WERI-Rb-1 (cell line): ENCODE measurements around the gene BLACAT1.
"Not testable (repeated sequence)": the region's sequence is repeated elsewhere in the genome, so short reads cannot be mapped to it uniquely, and the experiment has no call there.

Experiments used
- DNase-seq: peaks from one replicate; pipeline ENCODE4 v3.0.0-alpha.2; 2020
- H3K27ac ChIP-seq: fragments of 250-450 bp; sonication (Bioruptor Pico); 2 replicates; pipeline ENCODE4 v1.5.1; 2020; ENCODE audit warnings: mild to moderate bottlenecking, moderate library complexity
- H3K27me3 ChIP-seq: fragments of 250-450 bp; sonication (Bioruptor Pico); 2 replicates; pipeline ENCODE4 v1.5.1; 2021; ENCODE audit warnings: mild to moderate bottlenecking, low read depth, moderate library complexity; ENCODE audit not compliant: insufficient read depth, severe bottlenecking
- H3K36me3 ChIP-seq: fragments of 250-450 bp; sonication (Bioruptor Pico); 2 replicates; pipeline ENCODE4 v1.5.1; 2020; ENCODE audit warnings: mild to moderate bottlenecking, moderate library complexity
- H3K4me3 ChIP-seq: 2 replicates; pipeline ENCODE4 v1.5.1; 2011; ENCODE audit warnings: low read depth, mild to moderate bottlenecking, control low read depth, low read length
- H3K9me3 ChIP-seq: fragments of 250-450 bp; sonication (Bioruptor Pico); 2 replicates; pipeline ENCODE4 v1.5.1; 2021; ENCODE audit warnings: mild to moderate bottlenecking, moderate library complexity; ENCODE audit not compliant: severe bottlenecking
- TF ChIP-seq, protein P1 (sequence below): IDR thresholded peaks from 2 replicates; pipeline ENCODE4 v1.5.1; 2011; ENCODE audit warnings: low read depth, mild to moderate bottlenecking, control low read depth, inconsistent platforms, low read length

The BLACAT1 gene

DNA sequence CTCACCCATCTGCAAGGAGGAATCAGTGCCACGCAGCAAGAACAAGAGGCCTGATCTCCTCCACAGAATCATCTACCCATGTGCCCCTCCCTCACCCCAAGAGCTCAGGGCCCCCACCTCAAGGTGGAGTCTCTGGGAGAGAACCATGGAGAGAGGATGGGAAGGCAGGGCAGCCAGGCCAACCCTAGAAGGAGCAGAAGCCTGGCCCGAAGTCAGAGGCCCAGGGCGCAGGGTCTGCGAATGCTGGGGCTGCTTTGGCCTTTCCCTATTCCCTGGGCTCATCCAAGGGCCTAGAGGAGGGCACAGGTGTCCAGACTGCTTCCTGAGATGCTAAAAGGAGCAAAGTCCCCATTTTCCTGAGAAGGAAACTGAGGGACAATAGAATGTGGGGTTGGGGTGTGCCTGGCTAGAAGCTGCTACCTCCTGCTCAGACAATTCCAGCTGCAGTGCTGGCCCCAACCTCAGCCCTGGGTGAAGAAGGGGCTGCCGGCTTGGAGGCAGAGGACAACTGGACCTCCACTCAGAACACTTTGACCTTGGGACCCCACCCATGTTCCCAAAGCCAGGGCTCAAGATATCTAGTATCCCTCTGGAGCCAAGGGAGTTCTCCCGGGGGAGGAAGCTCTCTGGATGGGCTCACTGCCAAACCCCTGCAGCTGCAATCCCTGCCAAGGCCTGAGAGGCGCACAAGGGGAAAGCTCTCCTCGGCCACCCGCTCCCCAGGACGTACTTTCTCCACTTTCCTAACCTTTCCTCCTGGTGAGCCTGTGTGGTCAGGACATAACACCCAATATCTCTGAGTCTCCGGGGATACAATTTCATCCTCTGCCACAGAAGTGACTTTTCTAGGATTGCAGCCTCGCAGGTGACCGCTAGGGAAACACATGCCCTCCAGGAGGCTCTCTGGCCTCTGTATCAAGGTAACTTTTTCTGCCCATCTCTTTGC lies 17.4 kb downstream of the BLACAT1 start:
- Histone ChIP-seq H3K27me3 (peaks cover 8% of the 10 kb centered on the region), H3K9me3 (no peaks in the 10 kb centered on the region), H3K27ac (no peak overlapping the region), H3K4me3 (no peak overlapping the region), H3K36me3 (no peaks in the 10 kb centered on the region)
- TF ChIP-seq, protein P1, sequence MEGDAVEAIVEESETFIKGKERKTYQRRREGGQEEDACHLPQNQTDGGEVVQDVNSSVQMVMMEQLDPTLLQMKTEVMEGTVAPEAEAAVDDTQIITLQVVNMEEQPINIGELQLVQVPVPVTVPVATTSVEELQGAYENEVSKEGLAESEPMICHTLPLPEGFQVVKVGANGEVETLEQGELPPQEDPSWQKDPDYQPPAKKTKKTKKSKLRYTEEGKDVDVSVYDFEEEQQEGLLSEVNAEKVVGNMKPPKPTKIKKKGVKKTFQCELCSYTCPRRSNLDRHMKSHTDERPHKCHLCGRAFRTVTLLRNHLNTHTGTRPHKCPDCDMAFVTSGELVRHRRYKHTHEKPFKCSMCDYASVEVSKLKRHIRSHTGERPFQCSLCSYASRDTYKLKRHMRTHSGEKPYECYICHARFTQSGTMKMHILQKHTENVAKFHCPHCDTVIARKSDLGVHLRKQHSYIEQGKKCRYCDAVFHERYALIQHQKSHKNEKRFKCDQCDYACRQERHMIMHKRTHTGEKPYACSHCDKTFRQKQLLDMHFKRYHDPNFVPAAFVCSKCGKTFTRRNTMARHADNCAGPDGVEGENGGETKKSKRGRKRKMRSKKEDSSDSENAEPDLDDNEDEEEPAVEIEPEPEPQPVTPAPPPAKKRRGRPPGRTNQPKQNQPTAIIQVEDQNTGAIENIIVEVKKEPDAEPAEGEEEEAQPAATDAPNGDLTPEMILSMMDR: peak; percentile 89
- DNase-seq: peak; percentile 89

DNA sequence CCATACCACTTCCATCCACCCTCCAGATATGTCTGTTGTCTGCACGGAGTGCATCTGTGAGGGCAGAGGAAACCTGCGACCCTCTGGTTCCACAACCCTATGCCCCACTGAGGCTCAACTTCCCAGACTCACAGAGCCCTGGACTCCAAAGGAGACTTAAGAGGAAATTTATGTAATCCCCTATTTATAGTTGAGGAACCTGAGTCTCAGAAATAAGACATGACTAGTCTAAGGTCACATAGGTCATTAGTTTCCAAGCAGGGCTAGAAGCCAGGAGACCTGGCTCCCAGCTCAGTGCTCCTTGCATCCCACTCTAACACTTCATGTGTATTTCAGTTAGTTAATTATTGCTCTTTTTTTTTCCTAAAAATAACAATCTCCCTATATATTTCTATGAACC lies 18.3 kb downstream of the BLACAT1 start:
- no peak overlapping the region for H3K4me3 ChIP-seq
- no peaks in the 10 kb centered on the region for H3K9me3 ChIP-seq
- H3K36me3 ChIP-seq: no peaks in the 10 kb centered on the region
- TF ChIP-seq, protein P1: no peak
- H3K27me3 ChIP-seq: peaks cover 8% of the 10 kb centered on the region
- no peak for DNase-seq
- H3K27ac ChIP-seq: no peak overlapping the region

DNA sequence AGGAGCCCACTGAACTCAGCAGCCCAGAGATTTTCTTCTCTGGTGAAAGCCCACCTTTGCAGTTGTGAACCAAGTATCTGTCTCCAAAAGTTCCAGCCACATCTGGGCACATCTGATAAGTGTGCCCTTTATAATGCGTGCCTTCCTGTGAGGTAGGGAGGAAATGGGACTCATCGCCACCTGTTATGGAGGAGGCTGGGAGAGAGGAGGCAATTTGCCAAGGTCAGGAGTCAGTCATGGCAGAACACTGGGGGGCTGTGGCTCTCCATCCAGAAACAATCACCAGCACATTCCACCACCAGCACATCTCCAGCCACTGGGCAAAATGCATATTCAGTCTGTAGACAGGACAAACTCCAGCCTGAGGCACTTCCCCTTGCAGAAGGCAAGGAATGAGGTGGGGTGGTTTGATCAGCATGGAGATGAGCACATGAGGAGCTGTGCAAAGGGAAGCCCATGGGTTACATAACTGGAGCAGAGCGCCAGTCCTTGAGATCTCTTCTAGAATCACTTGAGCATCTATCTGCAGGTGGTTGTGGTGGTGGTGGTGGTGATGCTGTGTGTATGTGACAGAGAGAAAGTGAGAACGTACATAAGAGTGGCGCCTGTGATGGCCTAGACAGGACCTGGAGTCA lies 19.0 kb downstream of the BLACAT1 start:
- H3K36me3 ChIP-seq: no peaks in the 10 kb centered on the region
- no peak overlapping the region for H3K27ac ChIP-seq
- TF ChIP-seq, protein P1: no peak
- H3K9me3 ChIP-seq: no peaks in the 10 kb centered on the region
- H3K27me3 ChIP-seq: peaks cover 8% of the 10 kb centered on the region
- no peak overlapping the region for H3K4me3 ChIP-seq
- DNase-seq: no peak

DNA sequence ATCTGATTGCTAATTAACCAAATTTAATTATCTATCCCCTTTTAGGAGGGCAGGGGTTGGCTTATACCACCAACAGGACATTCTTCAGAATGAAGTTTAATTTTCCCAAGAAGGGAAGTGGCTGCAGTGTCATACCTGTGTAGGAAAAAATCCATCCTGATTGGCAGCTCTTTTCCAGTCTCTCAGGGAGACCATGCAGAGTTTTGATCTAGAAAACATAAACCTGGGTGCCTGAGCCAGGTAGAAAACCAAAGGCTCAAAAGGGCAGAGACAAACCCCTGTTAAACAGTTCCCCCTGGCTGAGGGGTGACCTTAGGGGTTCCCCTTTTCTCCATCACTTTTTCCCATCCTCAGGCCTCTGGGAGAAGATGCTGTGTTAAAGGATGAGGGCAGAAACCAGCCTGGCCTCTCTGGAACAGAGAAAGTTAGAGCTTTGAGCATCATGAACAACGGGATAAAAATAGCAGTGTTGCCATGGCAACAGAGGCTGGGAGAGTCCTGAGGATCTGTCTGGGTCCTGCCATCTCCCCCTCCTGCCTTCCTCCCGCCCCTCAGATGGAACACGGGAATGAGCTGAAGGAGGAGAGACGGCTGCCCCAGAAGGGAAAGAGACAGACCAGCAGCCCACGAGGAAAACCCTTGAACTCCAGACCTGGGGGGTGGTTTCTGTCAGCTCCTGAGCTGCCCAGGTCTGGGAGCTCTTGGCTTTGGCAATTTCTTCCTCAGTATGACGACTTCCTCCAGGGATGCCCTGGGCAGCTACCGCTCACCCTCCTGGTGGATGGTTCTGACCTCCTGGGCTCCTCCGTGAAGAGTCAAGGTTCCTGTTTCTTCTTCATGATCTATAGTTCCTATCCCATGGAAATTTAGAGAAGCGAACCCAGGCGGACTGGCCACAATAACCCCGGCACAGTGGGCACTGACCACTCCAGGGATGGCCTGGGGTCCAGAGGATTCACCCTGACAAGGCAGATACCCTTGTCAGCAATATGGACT lies 20.0 kb downstream of the BLACAT1 start:
- H3K36me3 ChIP-seq: no peaks in the 10 kb centered on the region
- TF ChIP-seq, protein P1: no peak
- peaks cover 8% of the 10 kb centered on the region for H3K27me3 ChIP-seq

DNA sequence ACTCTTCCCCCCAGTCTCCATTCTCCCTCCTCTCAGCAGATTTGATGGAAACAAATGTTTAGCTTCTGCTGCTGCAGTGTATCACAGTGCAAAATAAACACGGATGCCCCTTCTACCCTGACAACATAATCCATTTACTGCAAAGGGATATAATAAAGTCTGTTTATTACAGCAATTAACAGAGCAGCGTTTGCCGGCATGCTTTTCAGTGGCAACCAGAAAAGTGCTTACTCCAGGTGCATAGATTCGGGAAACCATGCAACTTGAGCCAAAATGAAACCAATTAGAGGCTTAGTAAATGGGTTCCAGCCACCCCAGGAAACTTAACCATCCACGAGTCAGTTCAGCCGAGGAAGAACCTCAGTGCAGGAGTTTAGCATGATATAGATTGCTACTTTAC lies 21.1 kb downstream of the BLACAT1 start:
- Histone ChIP-seq H3K9me3 (no peaks in the 10 kb centered on the region), H3K27ac (no peak overlapping the region), H3K36me3 (no peaks in the 10 kb centered on the region), H3K4me3 (no peak overlapping the region), H3K27me3 (peaks cover 8% of the 10 kb centered on the region)
- DNase-seq: no peak
- TF ChIP-seq, protein P1: no peak

More for the DNA sequence above, 20.0 kb downstream of the BLACAT1 start:
- Histone ChIP-seq H3K9me3 (no peaks in the 10 kb centered on the region), H3K27ac (no peak overlapping the region), H3K4me3 (no peak overlapping the region)
- DNase-seq: no peak

DNA sequence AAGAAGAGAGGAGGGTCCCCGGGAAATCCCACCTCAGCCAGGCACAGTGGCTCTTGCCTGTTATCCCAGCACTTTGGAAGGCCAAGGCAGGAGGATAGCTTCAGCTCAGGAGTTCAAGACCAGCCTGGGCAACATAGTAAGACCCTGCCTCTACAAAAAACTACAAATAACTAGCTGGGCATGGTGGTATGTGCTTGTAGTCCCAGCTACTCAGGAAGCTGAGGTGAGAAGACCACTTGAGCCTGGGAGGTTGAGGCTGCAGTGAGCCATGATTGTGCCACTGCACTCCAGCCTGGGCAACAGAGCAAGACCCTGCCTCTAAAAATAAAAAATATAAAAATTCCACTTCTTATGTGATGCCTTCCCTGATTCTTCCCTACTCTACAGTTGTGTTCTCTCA lies 23.2 kb downstream of the BLACAT1 start:
- not testable (repeated sequence) for H3K9me3 ChIP-seq, H3K4me3 ChIP-seq, H3K27me3 ChIP-seq, H3K36me3 ChIP-seq, H3K27ac ChIP-seq, DNase-seq
